Endothelial cell of umbilical vein (primary cell): ENCODE results near the gene GRM4. TPM values are rescaled to one million over a fixed set of nuclear protein-coding genes. Genes with fewer than 3 reads are reported as not detected.

ENCODE experiments used
- BruUV-seq: library from RNA; stranded (reverse); fragments of 400-500 nt; replicated peaks from 2 replicates; lab custom pipeline; 2021; lab: Mats Ljungman, UMichigan
- CTCF ChIA-PET: fragments of 300-600, 350-600 bp; sonication (Branson Sonifier 250); formaldehyde crosslinking; loops from one replicate; lab custom pipeline; 2021; ENCODE audit warnings: antibody characterized with exemption, inconsistent platforms; lab: Charles Lee
- POLR2A ChIA-PET: fragments of 300-600, 350-600 bp; sonication (Branson Sonifier 250); formaldehyde crosslinking; loops from one replicate; lab custom pipeline; 2021; ENCODE audit warnings: antibody characterized with exemption, inconsistent platforms; lab: Charles Lee
- DNase-seq: peaks from one replicate; pipeline ENCODE4 v3.0.0-alpha.2; 2011; ENCODE audit warnings: low read depth, low spot score
- FAIRE-seq: peaks from 2 replicates; lab custom pipeline; 2011; peaks lifted over from hg19 to GRCh38; lab: Jason Lieb, UNC
- H2AFZ ChIP-seq: 2 replicates; pipeline ENCODE4 v1.6.0; 2012; ENCODE audit warnings: low read depth, low read length, control low read depth, inconsistent platforms
- H3K27ac ChIP-seq: 2 replicates; pipeline ENCODE4 v1.5.1; 2011; ENCODE audit warnings: low read depth, mild to moderate bottlenecking, control low read depth, low read length, moderate library complexity; ENCODE audit not compliant: insufficient read depth
- H3K27me3 ChIP-seq, 2 experiments: 2 replicates each; pipeline versions ENCODE4 v1.6.0 to v1.6.1; 2011; ENCODE audit warnings: low read length in 2 of 2, mixed read lengths in 1 of 2; ENCODE audit not compliant: control insufficient read depth in 2 of 2, insufficient read depth in 2 of 2
- H3K36me3 ChIP-seq, 2 experiments: 2 replicates in 1 of 2; 3 replicates in 1 of 2; pipeline ENCODE4 v1.5.1; 2011; ENCODE audit warnings: low read length in 2 of 2, mild to moderate bottlenecking in 1 of 2, moderate library complexity in 1 of 2; ENCODE audit not compliant: control insufficient read depth in 2 of 2, insufficient read depth in 2 of 2; ENCODE audit errors: extremely low read depth in 1 of 2
- H3K4me1 ChIP-seq: 3 replicates; pipeline ENCODE4 v1.5.1; 2011; ENCODE audit warnings: mild to moderate bottlenecking, low read length; ENCODE audit not compliant: control insufficient read depth, insufficient read depth; ENCODE audit errors: extremely low read depth
- H3K4me2 ChIP-seq: 2 replicates; pipeline ENCODE4 v1.6.1; 2011; ENCODE audit warnings: low read length, control low read depth, mixed read lengths; ENCODE audit not compliant: insufficient read depth
- H3K4me3 ChIP-seq, 3 experiments: fragments of 200-600 bp in 1 of 3; sonication (generic), shearing (Covaris generic) in 1 of 3; replicated peaks in 1 of 3; 2 replicates each; pipeline ENCODE4 v1.5.1; 2011 to 2016; ENCODE audit warnings: control low read depth in 3 of 3, low read length in 3 of 3, mild to moderate bottlenecking in 2 of 3, inconsistent platforms in 1 of 3, low read depth in 1 of 3, moderate library complexity in 1 of 3; ENCODE audit not compliant: insufficient read depth in 1 of 3
- H3K79me2 ChIP-seq: 2 replicates; pipeline ENCODE4 v1.6.0; 2012; ENCODE audit warnings: low read length, inconsistent platforms; ENCODE audit not compliant: control insufficient read depth, insufficient read depth
- H3K9ac ChIP-seq: replicated peaks from 2 replicates; pipeline ENCODE3; 2011; ENCODE audit warnings: low read length, control low read depth; ENCODE audit not compliant: insufficient read depth; ENCODE audit errors: extremely low read depth
- H3K9me1 ChIP-seq: replicated peaks from 3 replicates; pipeline ENCODE4 v1.6.0; 2011; ENCODE audit warnings: mild to moderate bottlenecking, low read length; ENCODE audit not compliant: control insufficient read depth, insufficient read depth; ENCODE audit errors: extremely low read depth
- H3K9me3 ChIP-seq: replicated peaks from 2 replicates; pipeline ENCODE4 v1.5.1; 2012; ENCODE audit warnings: low read length, inconsistent platforms; ENCODE audit not compliant: control insufficient read depth, insufficient read depth
- H4K20me1 ChIP-seq: replicated peaks from 2 replicates; pipeline ENCODE3; 2011; ENCODE audit warnings: mild to moderate bottlenecking, low read length; ENCODE audit not compliant: control insufficient read depth, insufficient read depth; ENCODE audit errors: extremely low read depth
- EZH2 ChIP-seq: IDR thresholded peaks from 2 replicates; pipeline ENCODE4 v1.6.1; 2012; ENCODE audit warnings: borderline replicate concordance, low read depth, mild to moderate bottlenecking, moderate library complexity, low read length, inconsistent platforms; ENCODE audit not compliant: severe bottlenecking
- FOS ChIP-seq: IDR thresholded peaks from 2 replicates; pipeline ENCODE4 v1.6.1; 2011; ENCODE audit warnings: mild to moderate bottlenecking, low read length, moderate library complexity, borderline replicate concordance; ENCODE audit not compliant: insufficient read depth
- GATA2 ChIP-seq: IDR thresholded peaks from 2 replicates; pipeline ENCODE4 v1.7.0; 2011; ENCODE audit warnings: low read depth, mild to moderate bottlenecking, moderate library complexity, mixed read lengths, low read length; ENCODE audit not compliant: insufficient read length, insufficient read depth
- JUN ChIP-seq: IDR thresholded peaks from 2 replicates; pipeline ENCODE4 v1.6.1; 2011; ENCODE audit warnings: borderline replicate concordance, low read depth; ENCODE audit not compliant: insufficient read length, insufficient read depth
- MYC ChIP-seq: IDR thresholded peaks from one replicate; pipeline ENCODE4 v1.6.1; 2011; ENCODE audit warnings: mild to moderate bottlenecking, low read depth, low read length
- POLR2A ChIP-seq: IDR thresholded peaks from 2 replicates; pipeline ENCODE4 v1.6.1; 2012; ENCODE audit warnings: low read depth, mild to moderate bottlenecking, control low read depth, low read length
- POLR2AphosphoS5 ChIP-seq: IDR thresholded peaks from 2 replicates; pipeline ENCODE4 v1.6.1; 2012; ENCODE audit warnings: low read depth, mild to moderate bottlenecking, control low read depth, low read length, moderate library complexity; ENCODE audit not compliant: insufficient read depth
- dilution Hi-C: fragments of 300-500 bp; cut with MboI; formaldehyde crosslinking; loops from one replicate; pipeline ENCODE4 v1.15.0; 2019; ENCODE audit warnings: low sequenced_read_pairs; ENCODE audit not compliant: extremely low pct_ligation_motif_present
- intact Hi-C: fragments of 100-400 bp; cut with micrococcal nuclease; formaldehyde crosslinking; loops from one replicate; pipeline ENCODE4 v1.10.0; 2022
- polyA plus RNA-seq, 4 experiments: library from polyadenylated mRNA; depleted of rRNA in 3 of 4; stranded (reverse) in 3 of 4; unstranded in 1 of 4; fragments of >200 nt; gene quantifications; 2 replicates each; pipeline versions ENCODE4 v1.2.1 to v1.2.3, GENCODE V29; 2011 to 2012; ENCODE audit warnings: missing spikeins in 1 of 4
- total RNA-seq: library from RNA; stranded (reverse); gene quantifications from 2 replicates; pipeline ENCODE4 v1.2.3, GENCODE V29; 2021
- TF ChIP-seq, protein P1 (sequence below): IDR thresholded peaks from 2 replicates; pipeline ENCODE4 v1.6.1; 2011; ENCODE audit not compliant: insufficient read depth, insufficient read length
- TF ChIP-seq, protein P2 (sequence below), 2 donors: IDR thresholded peaks; 1 replicate in 1 of 2; 2 replicates in 1 of 2; pipeline ENCODE4 v1.5.1; 2011; ENCODE audit warnings: low read length in 2 of 2, mild to moderate bottlenecking in 2 of 2, moderate library complexity in 2 of 2, control low read depth in 1 of 2, inconsistent platforms in 1 of 2, low read depth in 1 of 2; ENCODE audit not compliant: insufficient read depth in 1 of 2; ENCODE audit errors: extremely low read depth in 1 of 2

GRM4 gene
- total and polyA plus RNA-seq, 2 donors (not counting 3 experiments of a cell fraction or from before 2014, with no cell fraction given), result 0.03 TPM; not detected in 1

DNA sequence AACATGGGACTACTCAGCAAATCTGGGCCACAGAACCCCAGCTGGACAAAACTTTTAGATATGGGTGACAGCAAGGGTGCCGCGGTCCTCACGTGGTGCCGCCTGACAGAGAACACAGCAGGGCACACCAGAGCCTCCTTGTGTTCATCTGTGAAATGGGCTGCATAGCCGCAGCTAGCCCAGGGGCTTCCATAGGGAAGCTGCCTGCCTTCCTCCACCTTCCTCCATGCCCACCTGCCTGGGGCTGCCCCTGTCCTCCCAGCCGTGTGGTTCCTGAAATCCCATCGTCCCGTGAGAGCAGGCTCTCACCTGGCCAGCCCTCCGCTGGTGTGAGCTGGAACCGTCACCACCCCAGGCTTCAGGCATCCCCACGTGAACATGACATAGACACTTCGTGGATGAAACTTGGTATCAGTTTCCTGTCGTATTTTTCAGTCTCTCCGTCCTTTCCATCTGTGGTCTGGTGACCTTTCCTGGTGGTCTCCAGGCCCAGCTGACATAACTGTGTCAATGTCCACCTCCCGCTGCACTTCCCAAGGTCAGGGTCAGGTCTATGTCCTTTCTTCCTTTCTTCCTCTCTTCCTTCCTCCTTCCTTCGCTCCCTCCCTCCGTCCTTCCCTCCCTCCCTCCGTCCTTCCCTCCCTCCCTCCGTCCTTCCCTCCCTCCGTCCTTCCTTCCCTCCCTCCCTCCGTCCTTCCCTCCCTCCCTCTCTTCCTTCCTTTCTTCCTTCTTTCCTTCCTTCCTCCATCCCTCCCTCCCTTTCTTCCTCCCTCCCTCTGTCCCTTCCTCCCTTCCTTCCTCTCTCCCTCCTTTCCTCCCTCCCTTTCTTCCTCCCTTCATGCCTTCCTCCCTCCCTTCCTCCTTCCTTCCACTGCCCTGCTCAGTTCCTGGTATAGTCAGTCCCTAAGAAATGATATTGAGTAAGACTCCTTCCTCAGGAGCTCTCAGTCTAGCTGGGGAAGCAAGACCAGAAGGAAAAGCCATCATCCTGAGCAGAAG, 78.8 kb downstream of the GRM4 start:
- DNase-seq, result no peak
- Histone ChIP-seq H3K4me3 (no peak overlapping the region), H3K36me3 (no peaks in the 10 kb centered on the region), H3K4me1 (no peaks in the 10 kb centered on the region), H3K9ac (no peak overlapping the region), H3K9me1 (no peaks in the 10 kb centered on the region), H3K27ac (no peak overlapping the region), H3K27me3 (no peaks in the 10 kb centered on the region), H4K20me1 (no peaks in the 10 kb centered on the region), H2AFZ (no peak overlapping the region), H3K4me2 (no peak overlapping the region), H3K9me3 (no peaks in the 10 kb centered on the region), H3K79me2 (no peaks in the 10 kb centered on the region)
- dilution Hi-C loops (no loop called here), intact Hi-C loops (no loop called here)
- POLR2A ChIA-PET, result interaction anchor here (0.7 kb wide), 1 partner anchor 111 kb away, joined by 3 read pairs; no protein-coding TSS in a partner anchor
- TF ChIP-seq POLR2AphosphoS5, result no peak
- no TSS peak for BruUV-seq
- CTCF ChIA-PET, result interaction anchor here (4.7 kb wide), 1 partner anchor 13 kb away, joined by 27 read pairs; no protein-coding TSS in a partner anchor
- FAIRE-seq, result no peak

DNA sequence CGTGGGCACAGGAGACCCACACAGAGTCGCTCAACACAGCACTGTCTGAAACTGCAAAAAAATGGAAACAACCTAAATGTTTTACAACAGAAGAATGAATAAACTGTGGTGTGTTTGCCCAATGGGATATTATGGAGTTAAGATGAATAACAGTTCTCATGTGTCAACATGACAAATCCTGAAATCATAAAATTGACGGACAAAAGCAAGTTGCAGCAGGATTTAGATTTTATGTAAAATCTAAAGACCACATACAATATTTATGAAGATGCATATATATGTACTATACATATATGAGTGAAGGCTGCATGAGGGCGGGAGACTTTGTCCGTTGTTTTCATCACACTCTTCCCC, 79.7 kb downstream of the GRM4 start:
- DNase-seq (no peak), FAIRE-seq (no peak)
- Histone ChIP-seq H3K4me1 (no peaks in the 10 kb centered on the region), H3K27me3 (no peaks in the 10 kb centered on the region), H3K9me1 (no peaks in the 10 kb centered on the region), H4K20me1 (no peaks in the 10 kb centered on the region), H3K4me3 (no peak overlapping the region), H2AFZ (no peak overlapping the region), H3K9me3 (no peaks in the 10 kb centered on the region), H3K79me2 (no peaks in the 10 kb centered on the region), H3K4me2 (no peak overlapping the region), H3K9ac (no peak overlapping the region), H3K36me3 (no peaks in the 10 kb centered on the region), H3K27ac (no peak overlapping the region)
- POLR2A ChIA-PET, result no interaction called here
- BruUV-seq, result no TSS peak
- dilution Hi-C loops, result no loop called here
- CTCF ChIA-PET, result interaction anchor here (0.7 to 4.7 kb wide), 2 partner anchors 11 to 12 kb away, joined by 4 to 27 read pairs; no protein-coding TSS in a partner anchor
- intact Hi-C loops, result no loop called here
- TF ChIP-seq, protein P1, sequence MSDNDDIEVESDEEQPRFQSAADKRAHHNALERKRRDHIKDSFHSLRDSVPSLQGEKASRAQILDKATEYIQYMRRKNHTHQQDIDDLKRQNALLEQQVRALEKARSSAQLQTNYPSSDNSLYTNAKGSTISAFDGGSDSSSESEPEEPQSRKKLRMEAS, result no peak
- TF ChIP-seq FOS (no peak), POLR2AphosphoS5 (no peak), JUN (no peak), POLR2A (no peak), GATA2 (no peak), EZH2 (no peak), MYC (no peak)
- TF ChIP-seq, protein P2, sequence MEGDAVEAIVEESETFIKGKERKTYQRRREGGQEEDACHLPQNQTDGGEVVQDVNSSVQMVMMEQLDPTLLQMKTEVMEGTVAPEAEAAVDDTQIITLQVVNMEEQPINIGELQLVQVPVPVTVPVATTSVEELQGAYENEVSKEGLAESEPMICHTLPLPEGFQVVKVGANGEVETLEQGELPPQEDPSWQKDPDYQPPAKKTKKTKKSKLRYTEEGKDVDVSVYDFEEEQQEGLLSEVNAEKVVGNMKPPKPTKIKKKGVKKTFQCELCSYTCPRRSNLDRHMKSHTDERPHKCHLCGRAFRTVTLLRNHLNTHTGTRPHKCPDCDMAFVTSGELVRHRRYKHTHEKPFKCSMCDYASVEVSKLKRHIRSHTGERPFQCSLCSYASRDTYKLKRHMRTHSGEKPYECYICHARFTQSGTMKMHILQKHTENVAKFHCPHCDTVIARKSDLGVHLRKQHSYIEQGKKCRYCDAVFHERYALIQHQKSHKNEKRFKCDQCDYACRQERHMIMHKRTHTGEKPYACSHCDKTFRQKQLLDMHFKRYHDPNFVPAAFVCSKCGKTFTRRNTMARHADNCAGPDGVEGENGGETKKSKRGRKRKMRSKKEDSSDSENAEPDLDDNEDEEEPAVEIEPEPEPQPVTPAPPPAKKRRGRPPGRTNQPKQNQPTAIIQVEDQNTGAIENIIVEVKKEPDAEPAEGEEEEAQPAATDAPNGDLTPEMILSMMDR (IDR thresholded peaks at IDR 0.05; ENCODE audit: extremely low read depth in 1 of 2, insufficient read depth in 1 of 2, low read depth in 1 of 2, low read length in 2 of 2), result no peak
